ENCODE results near the gene ABLIM1.

ABLIM1 gene

DNA sequence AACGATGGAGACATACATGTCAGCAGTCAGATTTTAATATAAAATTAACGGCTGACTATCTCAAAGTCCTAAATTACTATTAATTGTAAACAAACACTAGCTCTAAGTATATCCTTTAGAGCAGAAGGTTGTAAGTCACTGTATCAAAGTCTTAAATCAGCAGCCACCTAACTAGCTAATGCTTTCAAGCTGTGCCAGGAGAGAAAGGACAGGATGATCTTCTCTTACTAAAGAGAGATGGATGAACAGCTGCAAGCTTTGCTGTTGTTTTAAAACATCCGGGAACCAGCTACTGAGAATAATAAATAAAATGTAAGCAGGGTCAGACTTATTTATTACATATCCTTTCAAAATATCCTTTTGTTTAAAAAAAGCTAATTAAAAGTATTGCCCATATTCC is 24.0 kb upstream of the ABLIM1 start:
- Histone ChIP-seq H3K36me3 (no peaks in the 10 kb centered on the region), H3K4me3 (no peak overlapping the region), H4K20me1 (no peaks in the 10 kb centered on the region), H3K4me1 (no peaks in the 10 kb centered on the region), H3K27me3 (no peaks in the 10 kb centered on the region), H3K27ac (no peak overlapping the region), H3K9me3 (no peaks in the 10 kb centered on the region), H3K9ac (no peak overlapping the region), H3K4me2 (no peak overlapping the region)
- no peak for TF ChIP-seq Cebpa-rat (IDR thresholded peaks at IDR 0.05)

DNA sequence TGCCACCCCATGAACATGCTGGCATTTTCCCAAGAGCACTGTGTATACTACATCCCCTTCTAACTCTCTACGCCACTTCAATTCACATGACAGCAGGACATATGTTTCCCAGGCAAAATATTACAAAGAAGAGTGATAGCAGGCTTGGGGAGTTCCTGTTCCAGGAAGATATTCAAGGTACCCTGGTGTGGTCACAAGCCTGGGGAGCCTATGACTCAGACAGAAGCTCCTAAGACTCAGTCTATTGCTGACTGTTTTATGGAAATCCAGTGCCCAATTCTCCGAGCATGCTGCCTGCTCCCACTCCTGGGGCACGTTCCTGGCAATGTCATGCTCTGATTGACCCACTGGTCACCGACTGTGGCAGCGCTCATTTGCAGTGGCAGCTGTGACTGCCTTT is 23.5 kb upstream of the ABLIM1 start:
- H3K27ac ChIP-seq: no peak overlapping the region
- no peaks in the 10 kb centered on the region for H4K20me1 ChIP-seq
- H3K36me3 ChIP-seq: no peaks in the 10 kb centered on the region
- H3K4me3 ChIP-seq: no peak overlapping the region
- TF ChIP-seq Cebpa-rat (IDR thresholded peaks at IDR 0.05): no peak
- no peaks in the 10 kb centered on the region for H3K9me3 ChIP-seq
- H3K4me1 ChIP-seq: no peaks in the 10 kb centered on the region
- H3K9ac ChIP-seq: no peak overlapping the region
- no peaks in the 10 kb centered on the region for H3K27me3 ChIP-seq
- no peak overlapping the region for H3K4me2 ChIP-seq

DNA sequence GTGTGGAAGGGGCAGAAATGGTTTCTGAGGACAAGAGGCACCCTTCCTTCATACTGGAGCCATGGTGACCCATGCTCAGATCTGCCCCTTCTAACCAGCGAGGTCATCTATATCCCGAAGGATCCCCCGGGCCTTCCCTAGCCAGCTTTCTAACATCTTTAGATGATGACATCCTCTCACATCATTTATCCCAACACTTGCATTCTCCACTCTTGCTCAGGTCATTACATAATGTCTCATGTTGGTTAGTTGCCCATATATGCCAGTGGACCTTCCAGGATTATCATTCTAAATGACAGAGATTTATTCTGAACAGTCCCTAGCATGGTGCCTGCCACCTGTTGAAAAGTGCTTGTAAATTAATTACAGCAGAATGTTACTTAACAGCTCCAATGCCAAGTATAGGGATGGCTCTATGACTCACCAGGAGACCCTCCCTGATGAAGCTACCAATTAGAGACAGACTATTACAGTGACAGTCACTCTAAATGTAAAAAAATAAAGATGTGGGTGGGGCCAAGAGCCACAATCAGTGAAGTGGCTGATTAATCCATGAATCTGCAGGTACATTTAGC is 22.6 kb upstream of the ABLIM1 start:
- no peaks in the 10 kb centered on the region for H3K36me3 ChIP-seq
- no peaks in the 10 kb centered on the region for H4K20me1 ChIP-seq
- TF ChIP-seq Cebpa-rat (IDR thresholded peaks at IDR 0.05): no peak
- no peak overlapping the region for H3K4me3 ChIP-seq
- no peak overlapping the region for H3K9ac ChIP-seq
- H3K27ac ChIP-seq: no peak overlapping the region
- H3K4me2 ChIP-seq: no peak overlapping the region
- H3K4me1 ChIP-seq: no peaks in the 10 kb centered on the region
- H3K27me3 ChIP-seq: no peaks in the 10 kb centered on the region
- H3K9me3 ChIP-seq: no peaks in the 10 kb centered on the region

DNA sequence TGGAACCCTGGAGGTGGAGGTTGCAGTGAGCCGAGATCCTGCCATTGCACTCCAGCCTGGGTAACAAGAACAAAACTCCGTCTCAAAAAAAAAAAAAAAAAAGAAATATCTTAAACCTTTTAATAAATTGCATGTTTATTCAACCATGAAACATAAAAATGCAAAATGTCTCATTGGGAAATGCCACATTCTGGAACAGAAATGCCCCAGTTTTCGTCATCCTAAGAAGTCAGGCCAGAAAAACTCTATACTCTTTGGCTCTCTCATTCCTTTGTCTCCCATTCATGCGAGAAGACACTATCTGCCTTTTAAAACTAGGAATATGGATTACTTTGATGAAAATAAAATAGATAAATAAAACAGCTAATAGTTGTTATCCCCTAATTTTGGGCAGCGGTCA is 21.5 kb upstream of the ABLIM1 start:
- no peak for TF ChIP-seq Cebpa-rat (IDR thresholded peaks at IDR 0.05)
- Histone ChIP-seq H3K27me3 (no peaks in the 10 kb centered on the region), H3K4me1 (no peaks in the 10 kb centered on the region), H3K9me3 (no peaks in the 10 kb centered on the region), H3K4me2 (no peak overlapping the region), H3K27ac (no peak overlapping the region), H3K36me3 (no peaks in the 10 kb centered on the region), H3K4me3 (no peak overlapping the region), H3K9ac (no peak overlapping the region), H4K20me1 (no peaks in the 10 kb centered on the region)

DNA sequence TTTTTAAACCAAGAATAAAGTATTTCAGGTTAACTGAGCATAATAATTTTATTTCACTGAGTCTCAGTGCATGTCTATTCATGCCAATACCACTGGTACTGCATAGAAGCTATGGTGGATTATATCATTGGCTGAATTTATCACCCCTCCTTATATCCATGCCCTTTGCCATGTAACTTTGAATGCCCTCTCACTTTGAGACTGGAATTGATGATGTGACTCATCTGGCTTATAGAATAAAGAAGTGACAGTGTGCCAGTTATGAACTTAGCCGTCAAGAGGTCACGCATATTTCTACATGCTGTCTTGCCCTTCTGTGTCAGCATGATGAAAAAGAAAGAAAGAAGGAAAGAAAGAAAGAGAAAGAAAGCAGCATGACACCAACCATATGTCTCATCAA is 20.7 kb upstream of the ABLIM1 start:
- Histone ChIP-seq H3K4me3 (no peak overlapping the region), H3K27ac (no peak overlapping the region), H3K36me3 (no peaks in the 10 kb centered on the region), H3K9ac (no peak overlapping the region), H3K27me3 (no peaks in the 10 kb centered on the region), H3K4me1 (no peaks in the 10 kb centered on the region), H4K20me1 (no peaks in the 10 kb centered on the region), H3K9me3 (no peaks in the 10 kb centered on the region), H3K4me2 (no peak overlapping the region)
- TF ChIP-seq Cebpa-rat (IDR thresholded peaks at IDR 0.05): no peak

DNA sequence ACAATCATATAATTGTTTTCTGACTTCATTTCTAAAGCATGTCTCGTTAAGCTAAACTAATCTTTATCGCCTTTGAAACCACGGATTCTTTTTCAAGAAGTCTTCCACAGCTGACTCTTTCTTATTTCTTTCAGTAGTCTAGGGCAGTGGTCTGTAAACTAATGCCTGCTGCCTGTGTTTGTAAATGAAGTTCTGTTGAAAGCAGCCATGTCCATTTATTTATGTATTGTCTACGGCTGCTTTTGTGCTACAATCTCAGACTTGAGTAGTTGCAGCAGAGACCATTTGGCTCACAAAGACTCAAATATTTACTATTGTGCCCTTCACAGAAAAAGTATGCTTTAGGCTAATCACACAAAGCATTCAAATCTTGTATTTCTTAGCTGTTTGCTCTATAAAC is 20.3 kb upstream of the ABLIM1 start:
- H3K27me3 ChIP-seq: no peaks in the 10 kb centered on the region
- H3K27ac ChIP-seq: no peak overlapping the region
- no peak overlapping the region for H3K4me3 ChIP-seq
- no peak for TF ChIP-seq Cebpa-rat (IDR thresholded peaks at IDR 0.05)
- H4K20me1 ChIP-seq: no peaks in the 10 kb centered on the region
- no peaks in the 10 kb centered on the region for H3K4me1 ChIP-seq
- H3K9me3 ChIP-seq: no peaks in the 10 kb centered on the region
- no peaks in the 10 kb centered on the region for H3K36me3 ChIP-seq
- H3K4me2 ChIP-seq: no peak overlapping the region
- no peak overlapping the region for H3K9ac ChIP-seq

DNA sequence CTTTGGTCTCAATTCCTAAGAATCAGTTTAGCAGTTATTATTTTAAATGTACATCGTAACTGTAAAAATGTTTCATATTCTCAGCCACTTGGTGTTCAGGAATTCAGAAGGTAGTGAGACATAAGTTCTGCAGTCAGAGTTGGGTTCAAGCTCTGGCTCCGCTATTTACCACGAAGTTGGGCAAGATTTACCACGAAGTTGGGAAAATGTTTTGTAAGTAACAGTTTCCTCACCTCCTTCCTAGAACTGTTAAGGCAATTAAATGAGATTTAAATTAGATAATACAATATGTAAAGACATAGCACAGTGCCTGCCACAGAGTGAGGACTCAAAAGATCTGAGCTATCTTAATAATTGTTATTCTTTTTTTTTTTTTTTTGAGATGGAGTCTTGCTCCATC is 16.3 kb upstream of the ABLIM1 start:
- no peak for TF ChIP-seq Cebpa-rat (IDR thresholded peaks at IDR 0.05)

DNA sequence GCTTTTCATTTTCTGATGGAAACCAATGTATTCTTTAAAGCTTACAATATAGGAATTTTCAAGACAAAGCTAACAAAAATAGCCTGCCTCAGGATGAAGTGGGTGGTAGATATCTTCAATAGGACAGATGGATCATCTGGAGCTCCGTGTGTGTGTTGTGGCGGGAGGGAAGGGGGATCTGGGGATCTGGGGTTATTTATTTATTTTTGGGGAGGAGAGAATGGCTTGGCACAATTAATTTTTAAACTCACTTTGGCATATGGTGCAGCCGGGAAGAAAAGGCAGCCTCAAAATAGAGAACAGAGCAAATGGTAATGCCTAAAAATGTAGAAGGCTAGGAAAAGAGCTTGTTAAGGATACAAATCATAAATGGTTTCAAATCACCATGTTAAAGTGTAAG is 11.6 kb upstream of the ABLIM1 start:
- Histone ChIP-seq H4K20me1 (no peaks in the 10 kb centered on the region), H3K4me3 (no peak overlapping the region), H3K36me3 (no peaks in the 10 kb centered on the region), H3K27ac (no peak overlapping the region), H3K4me2 (no peak overlapping the region), H3K4me1 (no peaks in the 10 kb centered on the region), H3K27me3 (no peaks in the 10 kb centered on the region), H3K9ac (no peak overlapping the region), H3K9me3 (no peaks in the 10 kb centered on the region)
- TF ChIP-seq Cebpa-rat (IDR thresholded peaks at IDR 0.05): no peak

More for the DNA sequence above, 16.3 kb upstream of the ABLIM1 start:
- no peak overlapping the region for H3K9ac ChIP-seq
- no peaks in the 10 kb centered on the region for H3K9me3 ChIP-seq
- H3K4me1 ChIP-seq: no peaks in the 10 kb centered on the region
- H3K36me3 ChIP-seq: no peaks in the 10 kb centered on the region
- H3K4me2 ChIP-seq: no peak overlapping the region
- no peak overlapping the region for H3K27ac ChIP-seq
- H3K4me3 ChIP-seq: no peak overlapping the region
- no peaks in the 10 kb centered on the region for H4K20me1 ChIP-seq
- H3K27me3 ChIP-seq: no peaks in the 10 kb centered on the region

DNA sequence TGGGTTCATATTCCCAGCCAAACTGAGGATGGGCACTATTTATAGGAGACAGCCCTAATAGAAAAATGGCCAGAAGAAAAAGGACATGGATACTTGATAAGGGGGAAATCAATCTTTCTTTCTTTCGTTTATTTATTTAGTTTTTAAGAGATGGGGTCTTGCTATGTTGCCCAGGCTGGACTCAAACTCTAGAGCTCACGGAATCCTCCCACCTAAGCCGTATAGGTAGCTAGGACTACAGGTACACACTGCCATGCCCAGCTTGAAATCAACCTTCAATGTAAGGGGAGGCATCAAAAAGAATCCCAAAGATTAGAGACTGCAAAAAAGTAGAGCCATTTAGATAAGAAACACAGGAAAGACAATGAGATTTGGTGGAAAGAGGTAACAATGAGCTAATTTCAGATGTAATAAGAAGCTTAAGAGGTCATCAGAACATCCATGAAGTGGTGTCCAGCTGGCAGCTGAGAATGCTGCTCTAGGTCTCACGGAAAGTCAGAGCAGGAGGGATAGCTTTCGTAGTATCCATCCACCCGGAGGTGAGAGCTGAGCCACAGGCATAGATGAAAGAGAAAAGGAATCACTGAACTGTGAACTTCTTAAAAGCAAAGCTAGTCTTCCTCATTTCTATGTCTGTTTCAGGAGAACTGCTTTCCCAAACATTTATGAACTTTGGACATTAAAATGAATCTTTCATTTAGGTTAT is 10.5 kb upstream of the ABLIM1 start:
- Histone ChIP-seq H3K27ac (no peak overlapping the region), H4K20me1 (no peaks in the 10 kb centered on the region), H3K4me3 (no peak overlapping the region), H3K9ac (no peak overlapping the region), H3K36me3 (no peaks in the 10 kb centered on the region), H3K4me1 (no peaks in the 10 kb centered on the region), H3K9me3 (no peaks in the 10 kb centered on the region), H3K27me3 (no peaks in the 10 kb centered on the region), H3K4me2 (no peak overlapping the region)
- TF ChIP-seq Cebpa-rat (IDR thresholded peaks at IDR 0.05): no peak

DNA sequence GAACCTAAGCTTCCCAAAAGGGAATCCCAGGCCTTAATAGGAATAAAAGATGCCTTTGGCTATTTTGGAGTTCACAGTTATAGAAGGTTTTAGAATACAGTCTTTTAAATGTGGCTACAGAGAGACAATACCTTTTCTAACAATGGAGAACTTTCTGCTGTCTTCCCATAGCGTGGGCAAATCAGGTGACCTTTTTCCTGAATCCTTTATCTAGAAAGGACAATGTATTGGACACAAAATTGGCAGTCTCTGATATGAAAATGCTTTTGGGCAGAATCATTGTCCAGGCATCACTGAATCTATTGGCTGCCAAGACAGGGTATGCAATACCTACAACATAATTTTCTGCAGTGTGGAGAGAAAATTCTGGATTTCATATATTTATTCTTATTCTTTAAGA is 7.8 kb upstream of the ABLIM1 start:
- TF ChIP-seq Cebpa-rat (IDR thresholded peaks at IDR 0.05): no peak
- no peak overlapping the region for H3K4me3 ChIP-seq

DNA sequence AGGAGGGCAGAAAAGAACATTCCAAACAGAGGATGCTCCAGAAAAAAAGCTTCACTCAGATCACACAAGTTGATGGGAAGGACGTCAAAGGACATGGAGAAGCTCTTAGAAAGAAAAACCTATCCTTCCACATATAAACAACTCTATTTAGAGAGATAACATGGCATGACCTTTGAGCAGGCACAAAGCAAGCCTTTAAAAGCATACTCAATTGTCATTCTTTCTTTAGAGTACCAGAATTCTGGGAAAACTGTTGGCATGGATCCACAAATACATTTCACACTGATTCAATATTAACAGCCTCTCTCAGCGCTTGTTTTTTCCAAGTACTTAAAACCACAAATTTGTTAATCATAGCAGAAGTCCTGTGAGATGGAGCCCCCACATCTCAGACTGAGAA is 7.3 kb upstream of the ABLIM1 start:
- H4K20me1 ChIP-seq: no peaks in the 10 kb centered on the region
- H3K4me1 ChIP-seq: no peaks in the 10 kb centered on the region
- H3K27ac ChIP-seq: no peak overlapping the region
- no peaks in the 10 kb centered on the region for H3K36me3 ChIP-seq
- no peak overlapping the region for H3K9ac ChIP-seq
- no peak overlapping the region for H3K4me3 ChIP-seq
- H3K9me3 ChIP-seq: no peaks in the 10 kb centered on the region
- no peak overlapping the region for H3K4me2 ChIP-seq
- TF ChIP-seq Cebpa-rat (IDR thresholded peaks at IDR 0.05): no peak
- H3K27me3 ChIP-seq: no peaks in the 10 kb centered on the region

More for the DNA sequence above, 7.8 kb upstream of the ABLIM1 start:
- Histone ChIP-seq H3K9me3 (no peaks in the 10 kb centered on the region), H3K9ac (no peak overlapping the region), H3K4me1 (no peaks in the 10 kb centered on the region), H3K36me3 (no peaks in the 10 kb centered on the region), H3K4me2 (no peak overlapping the region), H3K27ac (no peak overlapping the region), H3K27me3 (no peaks in the 10 kb centered on the region), H4K20me1 (no peaks in the 10 kb centered on the region)
